Measurements from ENCODE around the gene MFNG. TPM values are rescaled to one million over a fixed set of nuclear protein-coding genes. Genes with fewer than 3 reads are reported as not detected.
A peak's percentile ranks its signal among the peaks of the same experiment; 100 is the strongest.

The MFNG gene
- total RNA-seq, 3 donors from 2014 or later: 9.4 to 20.6 (median 17.8) TPM

- H3K27ac ChIP-seq: no peak overlapping the region
- no peak for DNase-seq (ENCODE audit: low spot score in 2 of 2)
- no peaks in the 10 kb centered on the region for H3K36me3 ChIP-seq
- intact Hi-C loops (cut with DNase I; ENCODE audit: low total_unique reads): no loop called here
- H3K4me1 ChIP-seq: no peaks in the 10 kb centered on the region
- no peaks in the 10 kb centered on the region for H3K27me3 ChIP-seq
- no peak for TF ChIP-seq POLR2AphosphoS5 (IDR thresholded peaks at IDR 0.05)
- TF ChIP-seq, protein P1, sequence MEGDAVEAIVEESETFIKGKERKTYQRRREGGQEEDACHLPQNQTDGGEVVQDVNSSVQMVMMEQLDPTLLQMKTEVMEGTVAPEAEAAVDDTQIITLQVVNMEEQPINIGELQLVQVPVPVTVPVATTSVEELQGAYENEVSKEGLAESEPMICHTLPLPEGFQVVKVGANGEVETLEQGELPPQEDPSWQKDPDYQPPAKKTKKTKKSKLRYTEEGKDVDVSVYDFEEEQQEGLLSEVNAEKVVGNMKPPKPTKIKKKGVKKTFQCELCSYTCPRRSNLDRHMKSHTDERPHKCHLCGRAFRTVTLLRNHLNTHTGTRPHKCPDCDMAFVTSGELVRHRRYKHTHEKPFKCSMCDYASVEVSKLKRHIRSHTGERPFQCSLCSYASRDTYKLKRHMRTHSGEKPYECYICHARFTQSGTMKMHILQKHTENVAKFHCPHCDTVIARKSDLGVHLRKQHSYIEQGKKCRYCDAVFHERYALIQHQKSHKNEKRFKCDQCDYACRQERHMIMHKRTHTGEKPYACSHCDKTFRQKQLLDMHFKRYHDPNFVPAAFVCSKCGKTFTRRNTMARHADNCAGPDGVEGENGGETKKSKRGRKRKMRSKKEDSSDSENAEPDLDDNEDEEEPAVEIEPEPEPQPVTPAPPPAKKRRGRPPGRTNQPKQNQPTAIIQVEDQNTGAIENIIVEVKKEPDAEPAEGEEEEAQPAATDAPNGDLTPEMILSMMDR (IDR thresholded peaks at IDR 0.05): no peak
- TF ChIP-seq POLR2A (IDR thresholded peaks at IDR 0.05): no peak
- no peak overlapping the region for H3K4me3 ChIP-seq
- H3K9me3 ChIP-seq: no peaks in the 10 kb centered on the region
Measured at GRCh38 chr22:37526376-37526775, 40.2 kb upstream of the MFNG start.

- intact Hi-C loops (cut with DNase I; ENCODE audit: low total_unique reads): no loop called here
- Histone ChIP-seq H3K9me3 (no peaks in the 10 kb centered on the region), H3K27ac (no peak overlapping the region), H3K27me3 (no peaks in the 10 kb centered on the region), H3K36me3 (no peaks in the 10 kb centered on the region), H3K4me3 (no peak overlapping the region), H3K4me1 (no peaks in the 10 kb centered on the region)
- no peak for DNase-seq (ENCODE audit: low spot score in 2 of 2)
- TF ChIP-seq POLR2AphosphoS5 (IDR thresholded peaks at IDR 0.05) (no peak), POLR2A (IDR thresholded peaks at IDR 0.05) (no peak)
- TF ChIP-seq, protein P1 (IDR thresholded peaks at IDR 0.05): no peak
Measured at GRCh38 chr22:37525746-37526350, 39.7 kb upstream of the MFNG start.

DNA sequence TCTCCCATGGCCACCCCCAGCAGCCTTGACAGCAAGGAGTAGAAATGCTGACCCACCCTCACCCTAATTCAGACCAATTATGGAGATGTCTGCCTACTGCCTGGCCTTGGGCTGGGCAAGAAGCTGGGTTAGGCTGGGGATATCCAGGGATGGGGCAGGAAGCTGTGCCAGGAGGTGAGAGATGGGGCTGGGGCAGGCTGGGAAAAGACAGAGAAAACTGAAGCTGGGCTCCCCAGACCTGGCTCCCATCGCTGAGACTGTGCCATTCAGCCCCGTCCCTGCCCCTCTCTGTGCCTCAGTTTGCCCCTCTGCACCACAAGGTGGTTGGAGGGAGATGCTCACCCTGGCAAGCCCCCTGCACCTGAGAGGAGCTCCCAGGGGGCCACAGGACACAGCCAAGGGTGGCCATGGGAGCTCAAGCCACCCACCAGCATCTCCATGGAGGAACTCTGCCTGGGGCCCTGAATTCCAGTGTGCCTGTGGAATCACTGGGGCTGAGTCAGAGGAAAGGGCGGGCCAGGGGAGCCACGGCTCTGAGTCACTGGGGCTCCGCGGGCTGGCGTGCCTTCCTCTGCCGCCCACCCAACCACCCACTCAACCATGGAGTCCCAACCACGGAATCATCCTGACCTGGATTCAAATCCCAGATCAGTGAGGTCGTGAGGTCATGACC, 39.0 kb upstream of the MFNG start:
- peak overlapping the region in 1 of 2 donors; percentile 32 for H3K27ac ChIP-seq
- DNase-seq (ENCODE audit: low spot score in 2 of 2): peak in 1 of 2 donors; percentile 55
- intact Hi-C loops (cut with DNase I; ENCODE audit: low total_unique reads): no loop called here
- no peaks in the 10 kb centered on the region for H3K9me3 ChIP-seq
- H3K4me1 ChIP-seq: no peaks in the 10 kb centered on the region
- H3K4me3 ChIP-seq: no peak overlapping the region
- TF ChIP-seq POLR2AphosphoS5 (IDR thresholded peaks at IDR 0.05) (no peak), POLR2A (IDR thresholded peaks at IDR 0.05) (no peak)
- TF ChIP-seq, protein P1 (IDR thresholded peaks at IDR 0.05): no peak
- H3K36me3 ChIP-seq: no peaks in the 10 kb centered on the region
- no peaks in the 10 kb centered on the region for H3K27me3 ChIP-seq

DNA sequence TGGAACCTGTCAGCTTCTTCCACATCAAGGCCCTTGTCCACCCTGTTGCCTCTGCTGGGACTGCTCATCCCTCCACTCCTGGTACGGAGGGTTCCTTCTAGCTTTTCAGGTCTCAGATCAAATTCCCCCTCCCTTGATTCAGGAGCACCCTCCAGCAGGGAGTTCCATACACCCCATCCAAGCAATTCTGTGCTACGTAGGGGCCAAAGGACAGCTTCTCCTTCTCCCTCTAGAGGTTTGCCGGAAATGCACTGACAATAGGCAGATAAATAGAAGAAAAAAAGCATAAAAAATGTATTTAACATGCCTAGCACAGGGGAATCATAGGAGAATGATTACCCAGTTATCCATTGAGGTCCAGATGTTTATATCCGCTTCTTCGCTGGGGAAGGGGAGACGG, 36.3 kb upstream of the MFNG start:
- Histone ChIP-seq H3K27ac (no peak overlapping the region), H3K4me1 (no peaks in the 10 kb centered on the region), H3K36me3 (no peaks in the 10 kb centered on the region), H3K4me3 (no peak overlapping the region), H3K9me3 (no peaks in the 10 kb centered on the region), H3K27me3 (no peaks in the 10 kb centered on the region)
- no peak for TF ChIP-seq POLR2A (IDR thresholded peaks at IDR 0.05)
- intact Hi-C loops (cut with DNase I; ENCODE audit: low total_unique reads): no loop called here
- no peak for DNase-seq (ENCODE audit: low spot score in 2 of 2)

- DNase-seq (ENCODE audit: low spot score in 2 of 2): no peak
- Histone ChIP-seq H3K27me3 (no peaks in the 10 kb centered on the region), H3K36me3 (no peaks in the 10 kb centered on the region), H3K4me3 (no peak overlapping the region), H3K9me3 (no peaks in the 10 kb centered on the region), H3K4me1 (no peaks in the 10 kb centered on the region), H3K27ac (no peak overlapping the region)
- TF ChIP-seq POLR2A (IDR thresholded peaks at IDR 0.05) (no peak), POLR2AphosphoS5 (IDR thresholded peaks at IDR 0.05) (no peak)
- TF ChIP-seq, protein P1 (IDR thresholded peaks at IDR 0.05): no peak
- intact Hi-C loops (cut with DNase I; ENCODE audit: low total_unique reads): no loop called here
Measured at GRCh38 chr22:37521236-37521739, 35.1 kb upstream of the MFNG start.
